Neutrophil (primary cell): ENCODE data around the gene ALG11.

ENCODE experiments used
- H3K27ac ChIP-seq: fragments of 200-600 bp; sonication (generic); 2 replicates; pipeline ENCODE4 v1.5.1; 2016; ENCODE audit warnings: mild to moderate bottlenecking, moderate library complexity
- H3K27me3 ChIP-seq: fragments of 200-600 bp; sonication (generic); 2 replicates; pipeline ENCODE4 v1.6.0; 2016; ENCODE audit warnings: mild to moderate bottlenecking
- H3K36me3 ChIP-seq: fragments of 200-600 bp; sonication (generic); 2 replicates; pipeline ENCODE4 v1.5.1; 2017
- H3K4me1 ChIP-seq, 2 experiments: fragments of 200-600 bp in 1 of 2; sonication (generic) in 1 of 2; 1 replicate in 1 of 2; 2 replicates in 1 of 2; pipeline versions ENCODE4 v1.5.1 to v1.6.1; 2013 to 2016; ENCODE audit warnings: low read depth in 1 of 2, low read length in 1 of 2, mild to moderate bottlenecking in 1 of 2, moderate library complexity in 1 of 2; ENCODE audit not compliant: control insufficient read depth in 1 of 2, insufficient read depth in 1 of 2
- H3K4me3 ChIP-seq, 2 experiments: fragments of 200-600 bp in 1 of 2; sonication (generic) in 1 of 2; 1 replicate in 1 of 2; 2 replicates in 1 of 2; pipeline ENCODE4 v1.5.1; 2013 to 2016; ENCODE audit warnings: low read depth in 1 of 2, low read length in 1 of 2, mild to moderate bottlenecking in 1 of 2, moderate library complexity in 1 of 2
- H3K9me3 ChIP-seq: fragments of 200-600 bp; sonication (generic); 2 replicates; pipeline ENCODE4 v1.5.1; 2016
- CTCF ChIP-seq: fragments of 200-600 bp; sonication (generic); IDR thresholded peaks from 2 replicates; pipeline ENCODE4 v1.5.1; 2016; ENCODE audit warnings: antibody characterized with exemption

Gene ALG11

DNA sequence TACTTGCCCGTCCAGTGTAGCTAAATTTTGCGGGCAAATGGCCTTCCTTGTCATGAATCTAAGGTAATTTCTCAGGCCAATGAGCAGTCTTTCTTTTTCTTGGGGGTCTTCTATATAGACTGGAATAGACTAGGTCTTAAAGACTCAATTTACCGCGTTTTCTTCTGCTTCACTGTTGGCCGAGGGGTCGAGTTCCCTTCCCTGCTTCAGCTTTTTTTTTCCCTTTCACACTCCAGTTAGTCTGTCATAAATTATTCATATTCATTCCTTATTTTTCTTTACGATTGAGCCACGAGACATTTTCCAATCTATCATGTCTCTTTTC lies 276 bp downstream of the ALG11 start:
- peak overlapping the region; percentile 55 for H3K27ac ChIP-seq
- no peaks in the 10 kb centered on the region for H3K9me3 ChIP-seq
- no peak for TF ChIP-seq CTCF
- H3K4me1 ChIP-seq, result peaks cover 17 to 21% of the 10 kb centered on the region in 2 experiments
- peaks cover under 1% of the 10 kb centered on the region for H3K36me3 ChIP-seq
- H3K27me3 ChIP-seq, result peaks cover 44% of the 10 kb centered on the region
- peak overlapping the region; percentile 72 to 100 for H3K4me3 ChIP-seq

DNA sequence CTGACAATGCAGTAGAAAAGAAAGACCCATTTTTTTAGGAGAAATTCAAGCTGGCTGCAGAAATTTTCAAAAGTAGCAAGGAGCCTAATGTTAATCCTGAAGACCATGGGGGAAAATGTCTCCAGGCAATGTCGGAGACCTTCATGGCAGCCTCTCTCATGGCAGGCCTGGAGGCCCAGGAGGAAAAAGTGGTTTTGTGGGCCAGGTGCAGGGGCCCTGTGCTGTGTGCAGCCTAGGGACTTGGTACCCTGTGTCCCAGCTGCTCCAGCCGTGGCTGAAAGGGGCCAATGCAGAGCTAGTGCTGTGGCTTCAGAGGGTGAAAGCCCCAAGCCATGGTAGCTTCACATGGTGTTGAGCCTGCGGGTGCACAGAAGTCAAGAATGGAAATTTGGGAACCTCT lies 4.1 kb downstream of the ALG11 start:
- no peak overlapping the region for H3K27ac ChIP-seq
- H3K9me3 ChIP-seq, result no peaks in the 10 kb centered on the region
- peaks cover 27% of the 10 kb centered on the region for H3K36me3 ChIP-seq
- no peak overlapping the region for H3K4me3 ChIP-seq
- peaks cover 12 to 16% of the 10 kb centered on the region in 2 experiments for H3K4me1 ChIP-seq
- peaks cover 6% of the 10 kb centered on the region for H3K27me3 ChIP-seq
- TF ChIP-seq CTCF, result no peak

DNA sequence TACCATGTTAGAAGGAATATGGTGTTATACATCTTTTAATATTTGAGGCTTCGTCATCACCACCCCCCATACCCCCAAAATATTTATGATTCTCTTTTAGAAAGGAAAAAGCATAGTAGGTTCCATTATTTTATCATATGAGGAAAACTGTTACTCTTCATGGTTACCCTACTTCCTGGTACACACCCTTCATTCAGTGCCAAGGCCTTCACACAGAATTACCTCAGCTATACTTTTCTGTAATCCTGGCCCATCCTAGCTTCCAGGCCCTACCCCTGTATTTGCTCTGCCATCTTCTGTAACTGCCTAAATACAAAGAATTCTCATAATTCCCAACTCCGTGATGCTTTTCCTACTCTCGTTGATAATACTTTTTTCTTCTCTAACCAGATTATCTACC lies 8.0 kb downstream of the ALG11 start:
- Histone ChIP-seq H3K9me3 (no peaks in the 10 kb centered on the region), H3K4me1 (no peaks in the 10 kb centered on the region), H3K27me3 (no peaks in the 10 kb centered on the region), H3K36me3 (peaks cover 46% of the 10 kb centered on the region), H3K4me3 (no peak overlapping the region), H3K27ac (no peak overlapping the region)
- TF ChIP-seq CTCF, result no peak

DNA sequence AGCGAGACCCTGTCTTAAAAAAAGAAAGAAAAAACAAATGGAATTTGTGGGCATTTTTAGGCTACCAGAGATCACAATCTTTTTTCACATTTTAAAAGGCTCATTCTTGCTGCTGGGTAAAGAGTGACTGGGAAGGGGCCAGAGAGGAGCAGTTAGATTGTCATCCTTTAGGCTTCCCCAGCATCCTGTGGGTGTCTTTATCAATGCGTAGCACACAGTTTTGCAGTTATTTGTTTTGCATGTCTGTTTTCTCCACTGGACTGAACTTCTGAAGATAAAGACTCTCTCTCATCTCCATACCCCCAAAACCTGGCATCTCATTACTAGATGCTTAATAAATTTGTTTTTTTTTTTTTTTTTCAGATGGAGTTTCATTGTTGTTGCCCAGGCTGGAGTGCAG lies 10.2 kb downstream of the ALG11 start:
- Histone ChIP-seq H3K9me3 (no peaks in the 10 kb centered on the region), H3K36me3 (peaks cover 50% of the 10 kb centered on the region)
- TF ChIP-seq CTCF, result no peak

DNA sequence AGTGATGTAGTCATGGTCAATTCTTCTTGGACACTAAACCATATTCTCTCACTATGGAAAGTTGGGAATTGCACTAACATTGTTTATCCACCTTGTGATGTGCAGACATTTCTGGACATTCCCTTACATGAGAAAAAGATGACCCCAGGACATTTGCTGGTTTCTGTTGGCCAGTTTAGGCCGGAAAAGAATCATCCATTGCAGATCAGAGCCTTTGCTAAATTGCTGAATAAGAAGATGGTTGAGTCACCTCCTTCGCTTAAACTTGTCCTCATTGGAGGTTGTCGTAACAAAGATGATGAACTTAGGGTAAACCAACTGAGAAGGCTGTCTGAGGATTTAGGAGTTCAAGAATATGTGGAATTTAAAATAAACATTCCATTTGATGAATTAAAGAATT lies 12.3 kb downstream of the ALG11 start, which contains the start of gene UTP14C:
UTP14C (plus strand) TSS at position 211 of the 400 bp plus-strand sequence. CDS start 4,114 bp downstream, outside the sequence.
- no peak within 1 kb of the TSS for H3K27ac ChIP-seq
- no peaks in the 10 kb centered on the region for H3K27me3 ChIP-seq
- H3K4me3 ChIP-seq, result no peak within 1 kb of the TSS
- H3K36me3 ChIP-seq, result peaks cover 54% of the 10 kb centered on the region
- no peaks in the 10 kb centered on the region for H3K4me1 ChIP-seq
- TF ChIP-seq CTCF, result no peak
- H3K9me3 ChIP-seq, result no peaks in the 10 kb centered on the region

More for the DNA sequence above, 10.2 kb downstream of the ALG11 start:
- Histone ChIP-seq H3K4me3 (no peak overlapping the region), H3K4me1 (no peaks in the 10 kb centered on the region), H3K27ac (no peak overlapping the region), H3K27me3 (no peaks in the 10 kb centered on the region)
